HUES48 (cell line): ENCODE data around the gene OPCML.

ENCODE experiments used
- H3K27ac ChIP-seq: one replicate; pipeline ENCODE4 v1.7.0; 2013; ENCODE audit warnings: low read depth, low read length, inconsistent platforms
- H3K27me3 ChIP-seq: 2 replicates; pipeline ENCODE4 v1.6.1; 2013; ENCODE audit warnings: mild to moderate bottlenecking, low read length; ENCODE audit not compliant: control insufficient read depth, insufficient read depth
- H3K36me3 ChIP-seq: 2 replicates; pipeline ENCODE4 v1.6.1; 2013; ENCODE audit warnings: low read length; ENCODE audit not compliant: control insufficient read depth, insufficient read depth
- H3K4me1 ChIP-seq: 2 replicates; pipeline ENCODE4 v1.6.1; 2013; ENCODE audit warnings: mild to moderate bottlenecking, low read length; ENCODE audit not compliant: control insufficient read depth, insufficient read depth
- H3K4me3 ChIP-seq: 2 replicates; pipeline ENCODE4 v1.5.1; 2013; ENCODE audit warnings: mild to moderate bottlenecking, low read depth, low read length
- H3K9ac ChIP-seq: 2 replicates; pipeline ENCODE4 v1.6.1; 2013; ENCODE audit warnings: mild to moderate bottlenecking, low read depth, low read length, moderate library complexity
- H3K9me3 ChIP-seq: 2 replicates; pipeline ENCODE4 v1.6.1; 2013; ENCODE audit warnings: low read length; ENCODE audit not compliant: control insufficient read depth, insufficient read depth

Gene OPCML

DNA sequence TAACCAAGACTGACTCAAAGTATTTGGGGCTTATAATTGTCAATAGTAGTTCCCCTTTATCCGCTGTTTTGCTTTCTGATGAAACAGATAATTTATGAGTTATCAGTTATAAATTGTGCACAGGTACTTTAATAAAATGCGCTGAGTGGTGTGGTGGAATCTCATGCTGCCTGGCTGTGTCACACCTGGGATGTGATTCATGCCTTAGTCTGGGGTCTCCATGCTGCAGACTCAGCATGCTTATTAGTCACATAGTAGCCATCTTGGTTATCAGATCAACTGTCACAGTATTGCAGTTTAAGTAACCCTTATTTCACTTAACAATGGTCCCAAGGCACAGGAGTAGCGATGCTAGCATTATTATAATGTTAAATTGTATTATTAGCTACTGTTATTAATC lies 1166.7 kb downstream of the OPCML start:
- Histone ChIP-seq H3K27me3 (no peaks in the 10 kb centered on the region), H3K27ac (no peak overlapping the region), H3K9me3 (no peaks in the 10 kb centered on the region), H3K36me3 (no peaks in the 10 kb centered on the region), H3K4me1 (no peaks in the 10 kb centered on the region), H3K4me3 (no peak overlapping the region), H3K9ac (no peak overlapping the region)
